Fibroblast of skin of left quadriceps (primary cell): ENCODE measurements around the gene PIKFYVE.
"Not testable (repeated sequence)": the region's sequence is repeated elsewhere in the genome, so short reads cannot be mapped to it uniquely, and the experiment has no call there.

ENCODE experiments used
- DNase-seq, 2 experiments: peaks; one replicate each; pipeline ENCODE4 v3.0.0-alpha.2; 2013; ENCODE audit warnings: low read depth in 2 of 2

Gene PIKFYVE

DNA sequence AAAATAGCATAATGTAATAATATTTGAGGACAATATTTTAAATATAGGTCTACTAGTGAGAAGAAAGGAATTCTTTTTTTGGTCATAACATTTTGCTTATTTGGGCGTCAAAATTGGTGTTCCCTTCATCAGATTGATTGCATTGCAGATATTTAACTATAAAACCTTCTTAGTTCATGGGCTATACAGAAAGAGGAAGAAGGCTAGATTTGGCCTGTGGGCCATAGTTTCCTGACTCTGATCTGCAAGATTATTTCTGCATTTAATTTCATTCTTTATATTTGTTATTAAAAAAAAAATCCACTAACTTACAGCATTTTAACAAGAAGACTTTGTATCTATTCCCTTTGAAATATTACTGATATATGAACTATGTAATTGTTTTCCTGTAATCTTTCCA is 31.9 kb downstream of the PIKFYVE start:
- no peak for DNase-seq

DNA sequence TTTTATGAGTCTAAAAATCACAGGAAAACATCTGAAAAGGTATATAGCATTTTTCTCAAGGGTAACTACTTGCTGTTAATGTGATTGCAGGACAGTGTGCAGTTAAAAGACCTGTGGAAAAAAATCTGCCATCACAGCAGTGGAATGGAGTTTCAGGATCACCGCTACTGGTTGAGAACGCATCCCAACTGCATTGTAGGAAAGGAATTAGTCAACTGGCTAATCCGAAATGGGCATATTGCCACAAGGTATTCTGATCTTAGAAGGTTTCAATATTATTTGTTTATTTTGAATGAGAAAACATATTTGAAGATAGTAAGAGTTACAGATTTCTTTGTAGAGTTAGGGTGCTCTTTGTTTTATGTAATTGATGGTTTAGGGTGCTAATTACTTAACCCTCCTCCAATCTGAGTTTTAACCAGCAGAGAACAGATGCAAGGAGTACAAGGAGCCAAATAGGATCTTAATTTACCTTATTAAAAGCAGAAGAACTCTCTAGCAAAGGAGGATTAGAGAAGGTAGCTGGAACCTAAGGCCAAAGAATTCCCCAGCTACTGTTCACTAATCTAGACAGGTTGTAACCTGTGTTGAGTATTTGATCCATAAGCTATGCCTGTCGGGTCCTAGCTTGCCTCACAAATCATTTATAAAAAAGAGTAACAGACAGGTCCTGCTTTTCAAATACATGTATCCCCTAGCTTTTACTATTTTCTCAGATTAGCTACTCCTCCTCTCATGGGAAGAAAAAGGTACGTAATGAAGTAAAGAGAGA is 35.0 kb downstream of the PIKFYVE start:
- no peak for DNase-seq

DNA sequence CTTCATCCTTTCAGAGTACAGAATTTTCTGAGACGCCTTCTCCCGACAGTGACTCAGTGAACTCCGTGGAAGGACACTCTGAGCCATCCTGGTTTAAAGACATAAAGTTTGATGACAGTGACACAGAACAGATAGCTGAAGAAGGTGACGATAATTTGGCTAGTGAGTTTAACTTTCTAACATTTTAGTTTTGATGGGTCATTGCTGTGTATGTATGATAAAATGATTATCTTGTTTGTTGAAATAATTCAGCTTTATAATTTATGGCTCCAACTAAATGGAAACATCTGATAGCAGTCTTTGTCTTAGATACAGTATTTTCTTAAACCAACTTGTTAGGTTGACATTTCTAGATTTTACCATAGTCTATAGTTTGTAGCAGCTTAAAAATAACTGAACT is 38.1 kb downstream of the PIKFYVE start:
- DNase-seq: no peak

DNA sequence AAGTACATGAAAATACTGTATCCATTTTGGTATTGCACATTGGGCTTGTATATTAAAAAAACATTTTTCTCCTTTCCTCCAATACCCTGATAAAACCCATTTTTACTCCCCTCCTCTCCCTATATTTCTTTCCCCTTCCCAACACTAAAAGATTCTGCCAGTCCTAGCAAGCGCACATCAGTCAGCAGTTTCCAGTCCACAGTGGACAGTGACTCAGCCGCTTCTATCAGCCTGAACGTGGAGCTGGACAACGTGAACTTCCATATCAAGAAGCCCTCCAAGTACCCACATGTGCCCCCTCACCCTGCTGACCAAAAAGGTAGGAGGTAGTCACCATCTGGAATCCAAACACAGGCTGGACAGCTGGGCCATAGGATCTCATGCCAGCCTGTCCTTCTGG is 38.6 kb downstream of the PIKFYVE start:
- DNase-seq: no peak

DNA sequence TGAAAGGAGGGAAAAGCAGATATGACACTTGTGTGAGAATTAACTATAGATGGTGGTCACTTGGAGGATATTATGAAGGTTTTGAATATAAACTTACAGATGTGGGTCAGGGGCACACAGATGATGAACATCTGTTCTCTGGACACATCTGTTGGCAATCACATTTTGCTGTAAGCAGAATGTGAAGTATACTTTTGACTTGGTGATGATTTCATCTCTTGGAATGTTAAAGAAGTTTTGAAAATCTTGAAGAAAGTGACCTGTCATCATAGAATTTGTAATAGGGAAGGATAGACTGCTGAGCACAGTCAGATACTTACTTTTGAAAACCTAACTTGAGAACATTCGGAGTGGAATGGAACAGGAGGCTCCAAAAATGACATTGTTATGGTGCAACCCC is 40.2 kb downstream of the PIKFYVE start:
- DNase-seq: peak; percentile 31

DNA sequence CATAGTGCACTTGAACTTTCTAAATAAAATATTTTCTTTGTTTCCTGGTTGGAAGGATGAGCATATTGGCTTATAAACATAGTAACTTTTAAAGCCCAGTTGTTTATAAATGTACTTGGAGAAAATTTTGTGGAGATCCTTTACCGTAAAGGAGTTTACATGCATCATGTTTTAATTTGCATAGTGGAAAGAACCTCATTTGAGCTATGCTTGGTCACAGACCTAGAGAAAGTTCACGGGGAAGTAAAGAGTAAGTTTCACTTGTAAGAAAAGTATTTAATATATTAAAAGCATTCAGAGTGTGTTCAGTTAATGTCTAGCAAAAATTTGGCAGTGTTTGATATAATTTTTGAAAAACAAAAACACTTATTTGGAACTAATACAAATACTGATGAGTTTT is 45.3 kb downstream of the PIKFYVE start:
- no peak for DNase-seq

DNA sequence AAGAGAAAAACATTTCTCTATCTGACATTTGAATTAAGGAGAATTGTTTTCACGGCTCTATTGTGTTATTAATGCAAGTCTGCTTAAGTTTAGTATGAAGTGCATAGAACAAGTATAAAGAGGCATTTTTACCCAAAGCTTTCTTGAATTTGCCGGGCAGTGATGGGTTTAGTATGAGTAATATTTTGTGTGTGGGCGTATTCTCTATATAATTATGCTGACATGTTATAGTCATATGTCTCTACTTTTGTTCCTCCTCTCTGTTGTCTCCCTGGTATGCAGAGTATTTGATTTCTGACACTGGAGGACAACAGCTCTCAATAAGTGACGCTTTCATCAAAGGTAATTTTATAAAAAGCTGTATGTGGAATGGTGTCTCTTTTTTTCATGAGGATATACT is 45.9 kb downstream of the PIKFYVE start:
- no peak for DNase-seq

DNA sequence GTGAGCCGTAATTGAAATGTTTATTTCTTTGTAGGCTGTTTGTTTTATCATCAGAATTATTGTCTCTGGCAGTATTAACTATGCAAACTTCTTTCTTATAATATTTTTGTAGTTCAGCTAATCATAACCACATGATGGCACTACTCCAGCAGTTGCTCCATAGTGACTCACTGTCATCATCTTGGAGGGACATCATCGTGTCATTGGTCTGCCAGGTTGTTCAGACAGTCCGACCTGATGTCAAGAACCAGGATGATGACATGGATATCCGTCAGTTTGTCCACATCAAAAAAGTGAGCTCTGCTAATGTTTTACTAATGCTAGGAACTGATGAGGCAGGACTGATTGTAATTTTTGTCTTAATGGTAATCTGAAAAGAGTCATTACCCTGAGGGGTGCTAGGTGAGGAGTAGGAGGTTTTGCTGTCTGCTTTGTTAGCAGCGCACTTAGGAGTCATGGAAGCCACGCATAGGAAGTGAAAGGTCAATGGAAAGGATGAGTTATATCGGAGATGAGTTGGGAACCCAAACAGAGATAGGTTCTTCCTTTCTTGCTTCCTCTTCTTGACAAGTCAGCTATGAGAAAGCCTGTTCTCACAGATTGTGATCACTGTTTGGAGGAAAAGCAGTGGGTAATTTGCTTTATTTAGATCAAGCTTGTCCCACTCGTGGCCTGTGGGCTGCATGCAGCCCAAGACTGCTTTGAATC is 49.2 kb downstream of the PIKFYVE start:
- DNase-seq: peak; percentile 6 to 15

DNA sequence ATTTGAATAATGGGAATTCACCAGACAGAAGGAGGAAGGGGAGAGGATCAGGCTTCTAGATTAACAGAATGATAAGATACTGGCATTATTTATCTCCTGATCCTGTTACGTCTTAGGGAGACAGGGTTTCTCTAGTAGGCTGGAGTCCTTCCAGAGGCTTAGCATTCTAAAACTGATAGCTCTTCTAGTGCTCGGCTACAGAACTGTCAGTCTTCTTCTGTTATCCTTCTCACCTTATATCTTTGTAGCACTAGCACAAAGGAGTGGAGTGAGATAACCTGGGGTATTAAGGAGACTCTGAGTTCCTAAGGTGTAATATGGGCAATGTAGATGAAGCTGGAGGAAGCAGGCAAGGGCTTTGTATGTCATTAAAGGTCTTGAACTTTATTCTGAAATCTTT is 52.1 kb downstream of the PIKFYVE start:
- DNase-seq: no peak

DNA sequence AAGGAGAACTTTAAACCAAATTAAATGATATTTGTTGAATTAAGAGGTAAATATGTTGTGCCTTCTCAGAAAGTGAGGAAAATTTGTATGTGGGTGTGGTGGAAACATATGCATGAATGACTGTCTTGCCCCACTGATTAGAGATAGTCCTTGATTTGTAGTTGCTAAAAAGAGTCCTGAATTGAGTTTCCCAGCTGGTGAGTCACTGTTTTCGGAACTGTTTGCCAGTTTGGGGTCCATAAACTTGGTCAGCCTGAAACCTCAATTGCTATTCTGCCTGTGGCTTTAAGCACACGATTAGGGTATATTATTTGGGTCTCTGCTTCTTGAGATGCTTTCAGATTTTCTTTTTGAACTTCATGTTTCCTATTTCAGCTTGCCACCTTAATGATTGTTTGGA is 53.3 kb downstream of the PIKFYVE start:
- DNase-seq: no peak

DNA sequence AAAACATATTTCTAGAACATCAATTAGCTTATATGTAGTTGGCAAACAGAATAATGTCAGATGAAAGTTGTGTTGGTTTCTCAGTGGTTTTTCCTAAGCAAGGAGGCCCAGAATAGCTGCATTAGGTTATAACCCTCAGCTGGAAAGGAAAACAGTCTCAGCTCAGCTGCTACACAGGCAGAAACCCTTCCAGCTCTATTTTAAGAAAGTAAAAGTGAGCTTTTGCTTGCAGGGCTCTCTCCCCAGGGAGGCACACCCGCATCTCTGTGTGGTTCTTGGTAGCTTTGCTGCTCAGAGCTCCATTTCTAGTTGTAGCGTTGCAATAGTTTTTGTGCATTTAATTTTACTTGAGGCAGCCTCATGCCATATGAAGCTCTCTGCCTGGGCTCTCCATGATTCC is 54.6 kb downstream of the PIKFYVE start:
- DNase-seq: no peak

DNA sequence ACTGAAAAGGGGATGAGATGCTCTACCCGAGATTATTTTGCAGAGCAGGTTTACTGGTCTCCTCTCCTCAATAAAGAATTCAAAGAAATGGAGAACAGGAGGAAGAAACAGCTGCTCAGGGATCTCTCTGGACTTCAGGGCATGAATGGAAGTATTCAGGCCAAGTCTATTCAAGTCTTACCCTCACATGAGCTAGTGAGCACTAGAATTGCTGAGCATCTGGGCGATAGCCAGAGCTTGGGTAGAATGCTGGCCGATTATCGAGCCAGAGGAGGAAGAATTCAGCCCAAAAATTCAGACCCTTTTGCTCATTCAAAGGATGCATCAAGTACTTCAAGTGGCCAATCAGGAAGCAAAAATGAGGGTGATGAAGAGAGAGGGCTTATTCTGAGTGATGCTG is 60.0 kb downstream of the PIKFYVE start:
- no peak for DNase-seq

DNA sequence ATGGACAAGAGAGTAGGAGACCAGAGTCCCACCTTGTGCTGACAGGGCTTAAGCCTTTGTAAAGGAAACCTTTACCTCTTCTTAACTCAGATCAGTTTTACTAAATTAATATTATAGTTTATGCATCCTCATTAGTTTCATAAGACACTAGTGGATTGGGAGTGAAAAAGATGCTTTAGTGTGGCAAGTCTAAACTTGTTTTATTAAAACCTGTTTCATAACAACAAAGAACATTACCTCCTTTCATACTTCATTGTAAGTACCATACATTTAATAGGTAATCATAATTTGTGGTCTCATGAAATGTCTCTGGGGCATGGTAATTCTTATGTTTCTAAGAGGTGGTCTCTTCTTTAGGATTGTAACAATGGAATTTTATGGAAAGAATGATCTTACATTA is 63.4 kb downstream of the PIKFYVE start:
- no peak for DNase-seq

DNA sequence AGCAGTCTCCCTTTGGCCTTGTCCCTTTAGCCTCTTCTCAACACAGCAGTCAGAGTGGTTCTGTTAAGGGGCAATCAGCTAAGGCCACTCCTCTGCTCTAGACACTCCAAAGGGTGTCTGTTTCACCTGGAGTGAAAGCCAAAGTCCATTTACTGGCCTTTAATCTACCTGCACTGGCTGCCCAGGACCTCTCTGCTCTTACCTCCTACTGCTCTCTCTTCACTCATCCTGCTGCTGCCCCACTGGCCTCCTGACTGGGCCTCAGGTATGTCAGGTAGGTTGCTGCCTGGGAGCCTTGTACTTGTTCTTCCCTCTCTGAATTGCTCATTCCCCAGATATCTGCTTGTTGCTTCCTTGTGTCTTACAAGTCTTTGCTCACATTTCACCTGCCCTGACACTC is 68.2 kb downstream of the PIKFYVE start:
- no peak for DNase-seq

DNA sequence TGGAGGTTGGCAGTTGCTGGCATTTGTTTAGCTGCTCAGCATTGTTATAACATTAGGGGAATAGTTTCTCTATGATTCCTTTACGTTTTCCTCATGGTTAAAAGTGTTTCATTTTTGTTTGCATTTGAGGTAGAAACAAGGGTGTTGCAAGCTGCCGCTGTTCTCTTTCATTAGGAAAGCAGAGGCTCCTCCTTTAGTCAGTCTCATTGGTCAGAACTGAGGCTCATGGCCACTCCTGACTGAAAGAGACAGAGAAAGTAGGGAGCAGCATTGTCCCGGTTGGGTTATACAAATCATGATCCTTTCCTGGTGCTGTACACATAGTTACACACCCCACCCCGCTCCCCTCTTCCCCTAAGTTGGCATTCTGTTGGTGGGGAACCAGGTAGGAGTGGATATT is 80.7 kb downstream of the PIKFYVE start:
- no peak for DNase-seq

DNA sequence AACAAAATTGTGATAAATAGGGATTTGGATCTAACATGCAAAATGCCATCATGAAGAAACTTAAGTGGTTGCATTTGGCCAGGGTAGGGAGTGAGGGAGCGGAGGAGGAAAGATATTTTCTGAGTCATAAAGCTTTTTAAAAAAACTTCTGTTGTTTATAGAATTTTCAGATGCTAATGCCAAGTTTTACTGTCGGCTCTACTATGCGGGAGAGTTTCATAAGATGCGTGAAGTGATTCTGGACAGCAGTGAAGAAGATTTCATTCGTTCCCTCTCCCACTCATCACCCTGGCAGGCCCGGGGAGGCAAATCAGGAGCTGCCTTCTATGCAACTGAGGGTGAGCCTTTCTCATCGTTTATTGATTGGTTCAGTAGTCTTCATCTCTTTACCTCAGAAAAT is 84.6 kb downstream of the PIKFYVE start:
- no peak for DNase-seq

DNA sequence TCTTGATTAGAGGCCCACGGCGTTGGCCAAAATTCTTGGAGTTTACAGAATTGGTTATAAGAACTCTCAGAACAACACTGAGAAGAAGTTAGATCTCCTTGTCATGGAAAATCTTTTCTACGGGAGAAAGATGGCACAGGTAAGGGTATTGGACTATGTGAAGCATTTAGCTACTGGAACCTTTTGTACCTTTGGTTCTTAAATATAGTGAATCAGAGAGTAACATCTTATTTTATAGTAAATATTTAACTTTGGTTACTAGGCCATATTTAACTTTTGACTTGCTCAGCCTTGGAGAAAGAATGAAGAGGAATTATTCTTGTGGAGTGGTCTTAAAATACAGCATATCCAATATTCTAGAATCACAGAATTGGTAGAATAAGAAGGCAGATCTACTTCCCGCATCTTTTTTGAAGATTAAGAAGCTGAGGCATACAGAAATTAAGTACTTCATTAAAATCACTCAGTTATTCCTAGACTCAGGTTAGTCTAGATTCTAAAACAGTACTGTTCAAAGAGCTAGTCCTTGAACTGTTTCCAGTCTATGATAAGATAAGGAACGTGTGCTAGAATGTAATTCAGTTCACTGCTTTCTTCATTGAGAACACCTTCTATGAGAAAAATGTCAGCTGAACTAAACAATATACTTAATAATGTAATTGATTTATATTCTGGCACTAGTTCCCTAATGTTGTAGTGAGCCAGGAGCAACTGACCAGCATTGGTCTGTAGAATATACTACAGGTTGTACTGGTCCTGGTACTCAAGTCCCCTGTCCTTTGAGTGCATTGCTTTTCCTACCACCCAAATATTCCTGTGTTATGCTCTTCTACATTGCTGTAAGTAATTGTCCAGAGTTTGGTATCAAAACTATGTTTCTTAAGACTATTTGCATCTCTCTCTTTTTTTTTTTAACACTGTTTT is 86.9 kb downstream of the PIKFYVE start:
- DNase-seq: no peak

DNA sequence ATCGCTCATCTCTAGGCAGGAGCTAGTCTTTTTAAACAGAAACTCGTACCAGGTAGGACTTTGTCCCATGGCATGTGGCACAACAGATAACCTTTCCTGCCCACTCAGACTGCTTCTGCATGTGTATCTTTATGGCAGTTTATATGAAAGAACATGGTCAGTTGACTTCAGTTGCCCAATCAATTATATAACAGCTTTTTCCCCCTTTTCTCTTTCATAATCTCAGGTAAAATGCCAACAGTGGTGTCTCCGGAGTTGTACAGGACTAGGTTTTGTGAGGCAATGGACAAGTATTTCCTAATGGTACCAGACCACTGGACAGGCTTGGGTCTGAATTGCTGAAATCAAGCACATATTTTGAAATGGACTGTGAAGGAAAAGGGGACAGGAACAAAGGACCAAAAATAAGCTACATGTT is 88.9 kb downstream of the PIKFYVE start:
- DNase-seq: no peak

DNA sequence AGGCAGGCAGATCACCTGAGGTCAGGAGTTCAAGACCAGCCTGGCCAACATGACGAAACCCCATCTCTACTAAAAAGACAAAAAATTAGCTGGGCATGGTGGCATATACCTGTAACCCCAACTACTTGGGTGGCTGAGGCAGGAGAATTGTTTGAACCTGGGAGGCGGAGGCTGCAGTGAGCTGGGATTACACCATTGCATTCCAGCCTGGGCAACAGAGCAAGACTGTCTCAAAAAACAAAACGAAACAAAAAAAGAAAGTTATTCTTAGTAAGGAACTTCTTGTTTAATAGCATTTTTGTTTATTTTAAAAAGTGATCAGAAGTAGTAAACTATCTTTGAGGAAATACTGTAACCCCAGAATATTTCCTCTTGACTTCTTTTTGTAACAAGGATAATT is 90.4 kb downstream of the PIKFYVE start:
- DNase-seq: not testable (repeated sequence)

DNA sequence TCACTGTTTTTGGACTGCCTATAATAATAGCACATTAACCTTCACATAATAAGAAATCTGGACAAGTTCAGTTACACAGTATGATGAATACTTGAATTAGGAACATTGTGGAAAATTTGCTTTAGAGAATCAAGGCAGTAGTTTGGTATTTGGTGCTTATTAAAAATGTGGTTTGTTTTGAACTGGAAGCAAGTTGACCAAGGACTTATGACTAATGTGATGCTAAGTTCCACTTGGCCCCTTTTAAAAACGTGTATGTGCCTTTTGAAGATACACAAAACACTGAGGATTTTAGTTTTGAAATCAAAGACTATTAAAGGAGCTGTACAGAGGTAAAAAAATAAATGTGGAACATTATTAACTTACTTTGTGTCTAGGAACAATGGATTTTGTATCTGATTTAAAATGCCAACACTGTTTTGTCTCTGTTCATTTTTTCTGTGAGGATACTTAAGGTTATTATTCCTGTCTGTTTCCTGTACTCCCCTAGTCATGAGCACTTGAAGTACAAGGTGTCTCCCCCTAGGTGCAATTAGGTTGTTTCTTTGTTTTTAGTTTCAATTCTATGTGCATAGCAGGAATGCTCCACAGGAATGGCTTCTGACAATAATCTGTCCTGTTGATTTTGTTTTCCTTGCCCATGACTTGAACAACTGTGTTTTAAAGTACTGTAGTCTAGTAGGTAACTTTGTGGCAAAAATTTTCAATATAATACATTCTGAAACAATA is 91.0 kb downstream of the PIKFYVE start:
- DNase-seq: no peak

DNA sequence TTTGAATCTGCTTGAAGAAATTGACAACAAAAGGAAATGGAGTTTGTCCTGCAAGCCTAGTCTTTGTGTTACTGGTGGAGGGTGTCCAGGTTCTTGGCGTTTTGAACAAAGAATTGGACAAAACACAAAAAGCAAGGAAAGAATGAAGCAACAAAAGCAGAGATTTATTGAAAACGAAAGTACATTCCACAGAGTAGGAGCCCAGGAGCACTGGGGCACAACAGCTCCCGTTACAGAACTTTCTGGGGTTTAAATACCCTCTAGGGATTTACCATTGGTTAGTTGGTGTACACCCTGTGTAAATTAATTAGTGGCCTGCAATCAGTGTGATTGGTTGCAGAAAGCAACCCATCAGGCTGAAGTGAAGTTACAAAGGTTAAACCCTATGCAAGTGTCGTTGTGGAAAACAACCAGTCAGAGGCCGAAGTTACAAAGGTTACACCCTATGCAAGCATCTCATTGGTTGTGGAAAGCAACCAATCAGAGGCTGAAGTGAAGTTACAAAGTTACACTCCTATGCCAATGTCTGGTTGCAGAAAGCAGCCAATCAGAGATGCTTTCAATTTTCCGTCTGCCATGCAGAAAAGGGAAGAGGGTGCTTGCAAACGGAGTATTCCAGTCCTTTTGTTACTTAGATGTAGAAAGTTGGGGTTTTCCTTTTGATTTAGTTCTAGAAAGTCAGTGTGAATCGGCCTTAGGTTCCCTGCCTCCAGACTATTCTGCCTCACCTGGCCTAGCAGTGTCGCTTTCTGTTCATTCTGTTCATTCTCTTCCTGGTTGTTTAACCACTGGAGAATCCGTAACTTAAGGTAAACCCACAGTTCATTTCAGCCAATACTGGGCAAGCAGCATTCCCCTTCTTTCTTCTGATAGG is 92.9 kb downstream of the PIKFYVE start:
- no peak for DNase-seq
